Fibroblast of skin of right biceps (primary cell): ENCODE measurements around the gene TMED7.

Experiments used
- DNase-seq: peaks from one replicate; pipeline ENCODE4 v3.0.0-alpha.2; 2013

The TMED7 gene

DNA sequence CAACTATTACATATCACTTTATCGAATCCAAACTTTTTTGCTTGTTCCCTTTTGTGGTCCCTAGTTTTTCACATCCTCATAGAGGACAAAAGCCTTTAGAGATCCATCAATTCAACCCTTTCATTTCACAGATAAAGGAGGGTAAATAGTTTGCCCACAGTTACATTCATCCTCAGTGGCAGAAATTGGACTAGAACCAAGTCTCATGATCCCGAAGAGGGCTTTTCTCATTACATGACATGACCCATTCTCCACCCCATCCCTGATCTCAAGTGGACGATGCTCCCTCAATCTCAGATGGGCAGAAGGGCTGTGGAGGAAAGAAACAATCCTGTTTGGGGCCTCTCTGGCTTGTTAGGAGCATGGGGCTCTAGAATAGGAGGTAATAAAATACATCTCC is 46.6 kb downstream of the TMED7 start:
- no peak for DNase-seq

DNA sequence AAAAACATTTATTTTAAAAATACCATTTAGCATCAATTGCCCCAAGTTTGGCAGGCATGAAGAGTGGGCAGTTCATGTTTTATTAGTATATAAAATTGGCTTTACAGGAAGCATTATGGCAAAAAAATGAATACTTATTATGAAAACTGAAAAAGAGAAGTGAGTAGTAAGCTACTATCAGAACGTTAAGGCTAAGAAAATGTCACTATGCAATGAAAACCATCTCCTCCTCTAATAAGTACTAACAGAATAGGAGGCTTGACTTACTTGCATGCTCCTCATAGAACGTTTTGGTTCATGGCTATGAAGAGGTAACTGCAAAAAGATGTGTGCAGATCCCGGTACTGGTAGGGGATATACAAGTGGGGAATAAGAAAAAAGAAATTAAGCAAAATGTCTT is 47.2 kb downstream of the TMED7 start:
- no peak for DNase-seq

DNA sequence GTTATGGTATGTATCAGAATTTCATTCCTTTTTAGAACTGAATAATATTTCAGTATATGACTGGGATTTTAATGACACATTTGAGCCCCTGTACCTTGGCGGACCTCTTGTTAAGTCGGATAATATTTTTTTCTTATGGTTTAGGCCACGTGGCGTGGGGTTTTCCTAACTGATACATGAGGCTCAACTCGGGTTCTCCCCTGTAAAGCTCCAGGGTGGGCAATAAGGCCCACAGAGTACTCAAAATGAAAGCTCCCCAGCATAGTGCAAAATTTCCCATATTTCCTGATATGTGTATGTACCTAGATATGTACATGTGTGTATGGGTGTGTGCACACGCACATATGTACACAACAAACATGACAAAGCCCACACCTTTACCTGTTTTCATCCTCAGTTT is 48.1 kb downstream of the TMED7 start:
- DNase-seq = no peak

DNA sequence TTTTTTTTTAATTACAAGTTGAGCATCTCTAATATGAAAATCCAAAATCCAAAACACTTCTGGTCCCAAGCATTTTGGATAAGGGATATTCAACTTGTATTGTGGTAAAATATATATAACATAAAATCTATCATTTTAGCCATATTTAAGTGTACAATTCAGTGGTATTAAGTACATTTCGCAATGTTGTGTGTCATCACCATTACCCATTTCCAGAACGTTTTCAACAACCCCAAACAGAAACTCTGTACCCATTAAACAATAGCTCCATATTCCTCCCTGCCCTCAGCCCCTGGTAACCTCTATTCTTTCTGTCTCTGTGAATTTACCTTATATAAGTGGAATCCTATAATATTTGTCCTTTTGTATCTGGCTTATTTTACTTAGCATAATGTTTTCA is 48.5 kb downstream of the TMED7 start:
- no peak for DNase-seq

DNA sequence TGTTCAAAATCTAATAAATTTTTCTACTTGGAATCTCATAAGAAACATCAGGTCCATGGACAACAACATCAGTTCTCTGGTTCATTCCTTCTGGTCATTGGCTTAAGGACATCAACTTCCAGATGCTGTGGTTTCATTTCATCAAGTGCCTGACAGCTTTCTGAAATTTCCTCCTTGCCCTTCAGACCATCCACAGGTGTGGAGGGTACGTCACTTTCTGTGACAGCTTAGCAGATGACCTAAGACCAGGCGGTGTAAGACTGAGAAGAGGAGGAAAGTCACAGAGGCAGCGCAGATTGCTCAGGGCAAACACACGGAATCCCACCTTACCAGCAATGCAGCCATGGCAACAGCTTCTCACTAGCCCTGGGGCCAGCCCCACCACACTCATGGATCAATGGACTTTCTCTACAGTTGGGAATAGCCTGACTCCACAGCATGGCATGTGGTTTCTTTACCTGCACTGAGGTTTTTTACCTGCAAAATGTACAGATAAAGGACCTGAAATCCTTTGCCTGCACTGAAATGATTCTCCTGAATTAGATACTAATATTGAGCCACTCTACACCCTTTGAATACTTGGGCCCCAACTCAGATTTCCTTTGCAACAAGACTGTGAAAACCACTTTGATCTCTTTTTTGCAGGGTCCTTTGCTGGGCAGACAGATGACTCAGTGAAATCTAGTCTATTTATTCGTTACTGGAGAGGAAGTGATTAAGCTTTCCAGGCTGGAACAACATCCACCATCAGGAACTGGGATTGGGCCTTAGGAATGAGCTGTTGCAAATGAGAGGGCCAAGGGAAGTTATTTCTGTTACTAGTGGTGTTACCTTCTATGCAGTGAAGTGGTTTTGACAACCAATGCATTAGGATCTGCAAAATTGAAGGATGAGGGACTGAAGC is 50.4 kb downstream of the TMED7 start:
- DNase-seq = peak; percentile 86

DNA sequence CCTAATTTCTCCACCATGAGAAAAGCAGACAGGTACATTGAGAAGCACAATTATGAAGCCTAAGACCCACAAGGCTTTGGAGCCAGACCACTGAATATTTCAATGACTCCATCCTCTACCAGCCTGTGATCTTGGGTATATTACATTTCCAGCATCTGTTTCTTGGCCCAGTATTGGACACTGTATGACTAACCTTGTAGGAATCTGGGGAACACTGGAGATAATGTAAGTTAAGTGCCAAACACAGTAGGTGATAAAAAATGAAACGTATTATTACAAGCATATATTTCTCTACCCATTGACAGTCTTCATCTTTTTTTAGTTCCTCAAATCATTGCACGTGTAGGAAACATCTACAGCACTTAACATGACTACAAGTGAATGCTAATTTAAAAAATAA is 52.7 kb downstream of the TMED7 start:
- peak; percentile 74 for DNase-seq

DNA sequence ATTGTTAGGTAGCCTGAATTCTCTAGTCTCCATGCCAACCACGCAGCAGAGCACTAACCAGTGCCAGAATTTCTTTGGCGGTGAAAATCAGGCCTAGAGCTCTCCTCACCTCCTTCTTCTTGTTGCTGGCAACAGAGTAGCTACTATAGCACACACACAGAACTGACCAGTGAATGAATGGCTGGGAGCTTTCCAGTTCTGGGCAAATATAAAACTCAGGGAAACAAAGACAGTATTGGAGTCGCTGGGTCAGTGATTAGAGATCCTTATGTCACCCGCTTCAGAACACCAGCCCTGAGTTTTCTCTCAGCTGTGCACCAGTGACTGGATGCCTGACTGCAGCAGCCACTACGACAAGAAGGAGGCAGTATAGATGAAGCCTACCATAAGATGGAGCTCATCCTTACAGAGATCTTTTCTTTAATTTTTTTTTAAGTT is 54.4 kb downstream of the TMED7 start:
- DNase-seq = no peak

DNA sequence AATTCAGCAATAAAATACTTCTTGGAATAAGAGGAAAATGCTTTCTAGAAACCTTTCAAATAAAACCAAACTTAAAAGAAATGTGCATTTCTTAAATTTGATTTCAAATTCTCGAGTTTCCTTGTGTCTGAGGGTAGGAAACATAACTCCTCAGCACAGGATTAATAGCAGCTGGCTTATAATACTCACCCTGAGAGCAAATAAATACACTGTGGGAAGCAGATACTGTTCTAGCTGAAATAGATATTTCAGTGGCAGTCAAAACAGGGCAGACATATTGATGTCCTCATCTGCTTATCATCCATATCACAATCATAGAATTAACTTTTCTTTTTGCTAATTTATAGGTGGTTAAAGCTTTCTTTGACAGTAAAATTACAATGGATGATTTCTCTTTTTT is 57.2 kb downstream of the TMED7 start:
- no peak for DNase-seq

DNA sequence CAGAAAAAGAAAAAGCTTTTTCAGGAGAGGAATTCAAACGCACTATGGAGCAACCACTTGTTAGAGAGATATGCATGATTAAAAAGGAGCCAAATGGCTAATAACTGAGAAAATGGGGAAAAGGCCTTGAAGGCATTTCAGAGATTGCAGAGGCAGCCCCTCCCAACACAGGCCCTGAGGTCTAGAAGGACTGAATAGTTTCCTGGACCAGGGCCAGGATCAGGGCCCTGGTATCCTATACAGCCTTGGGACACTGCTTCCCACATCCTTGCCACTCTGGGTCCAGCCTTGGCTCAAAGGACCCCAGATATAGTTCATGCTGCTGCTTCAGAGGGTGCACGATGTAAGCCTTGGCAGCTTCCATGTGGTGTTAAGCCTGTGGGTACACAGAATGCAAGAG is 60.6 kb downstream of the TMED7 start:
- no peak for DNase-seq
